Measurements from ENCODE around the gene MYO10. TPM values are rescaled to one million over a fixed set of nuclear protein-coding genes. Genes with fewer than 3 reads are reported as not detected.

The MYO10 gene
- total RNA-seq, 2 experiments from 2014 or later: not detected

DNA sequence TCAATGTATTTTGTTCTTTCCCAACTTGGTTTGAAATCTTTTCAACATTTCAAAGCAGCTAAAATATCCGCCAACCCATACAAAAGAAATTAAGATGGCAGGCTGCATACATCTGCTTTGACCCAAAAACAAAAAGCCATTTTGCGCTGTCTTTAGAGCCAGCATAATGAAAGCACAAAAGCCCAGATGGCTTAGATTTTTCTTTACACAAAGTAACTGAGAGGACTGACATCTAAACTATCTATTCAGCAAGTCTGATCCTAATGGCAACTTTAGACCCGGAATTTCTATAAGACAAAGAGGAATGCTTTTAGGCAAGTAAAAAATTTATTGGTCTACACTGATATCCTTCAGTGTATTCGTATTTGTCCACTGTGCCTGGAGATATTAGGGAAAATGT lies 86.3 kb downstream of the MYO10 start:
- Mint-ChIP-seq H3K27me3 (peaks cover 3% of the 10 kb centered on the region), H3K4me3 (no peak overlapping the region), H3K4me1 (ENCODE audit: low read depth) (no peaks in the 10 kb centered on the region), H3K9me3 (no peaks in the 10 kb centered on the region), H3K27ac (no peak overlapping the region), H3K36me3 (ENCODE audit: low read depth) (no peaks in the 10 kb centered on the region)
- Histone ChIP-seq H3K9me3 (ENCODE audit: control insufficient read depth in 1 of 2, insufficient read depth in 1 of 2, low read length in 2 of 2) (no peaks in the 10 kb centered on the region), H3K4me1 (ENCODE audit: insufficient read depth, low read length) (no peaks in the 10 kb centered on the region), H3K36me3 (ENCODE audit: insufficient read depth, low read length) (no peaks in the 10 kb centered on the region), H3K4me3 (ENCODE audit: low read length) (no peak overlapping the region), H3K27me3 (ENCODE audit: control insufficient read depth in 1 of 2, insufficient read depth in 2 of 2, low read length in 2 of 2) (no peaks in the 10 kb centered on the region), H3K27ac (ENCODE audit: low read depth in 1 of 2, low read length in 2 of 2) (no peak overlapping the region)
- no peak for ATAC-seq (ENCODE audit: poor library complexity)
- POLR2A ChIA-PET: no interaction called here
- CTCF ChIA-PET: no interaction called here
- TF ChIP-seq, protein P1, sequence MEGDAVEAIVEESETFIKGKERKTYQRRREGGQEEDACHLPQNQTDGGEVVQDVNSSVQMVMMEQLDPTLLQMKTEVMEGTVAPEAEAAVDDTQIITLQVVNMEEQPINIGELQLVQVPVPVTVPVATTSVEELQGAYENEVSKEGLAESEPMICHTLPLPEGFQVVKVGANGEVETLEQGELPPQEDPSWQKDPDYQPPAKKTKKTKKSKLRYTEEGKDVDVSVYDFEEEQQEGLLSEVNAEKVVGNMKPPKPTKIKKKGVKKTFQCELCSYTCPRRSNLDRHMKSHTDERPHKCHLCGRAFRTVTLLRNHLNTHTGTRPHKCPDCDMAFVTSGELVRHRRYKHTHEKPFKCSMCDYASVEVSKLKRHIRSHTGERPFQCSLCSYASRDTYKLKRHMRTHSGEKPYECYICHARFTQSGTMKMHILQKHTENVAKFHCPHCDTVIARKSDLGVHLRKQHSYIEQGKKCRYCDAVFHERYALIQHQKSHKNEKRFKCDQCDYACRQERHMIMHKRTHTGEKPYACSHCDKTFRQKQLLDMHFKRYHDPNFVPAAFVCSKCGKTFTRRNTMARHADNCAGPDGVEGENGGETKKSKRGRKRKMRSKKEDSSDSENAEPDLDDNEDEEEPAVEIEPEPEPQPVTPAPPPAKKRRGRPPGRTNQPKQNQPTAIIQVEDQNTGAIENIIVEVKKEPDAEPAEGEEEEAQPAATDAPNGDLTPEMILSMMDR (IDR thresholded peaks at IDR 0.05): no peak
- no peak for DNase-seq
- intact Hi-C loops (cut with DNase I, micrococcal nuclease): no loop called here

DNA sequence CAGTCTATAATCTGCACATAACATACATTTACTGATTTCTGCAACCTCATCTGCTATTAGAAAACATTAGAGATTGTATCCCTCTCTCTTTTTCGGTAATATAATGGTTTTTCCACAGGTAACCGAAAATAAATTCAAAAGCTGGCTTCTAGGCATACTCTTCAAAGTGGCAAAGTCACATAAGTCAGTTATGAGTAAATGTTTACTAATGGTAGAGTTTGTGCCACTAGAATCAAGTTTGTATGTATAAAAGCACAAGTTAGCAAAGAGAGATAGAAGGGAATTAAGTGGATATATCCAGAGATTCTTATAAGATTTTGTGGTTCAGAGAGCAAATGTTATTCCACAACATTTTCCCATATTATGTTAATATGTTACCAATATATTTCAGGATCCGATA lies 86.9 kb downstream of the MYO10 start:
- Histone ChIP-seq H3K4me3 (ENCODE audit: low read length) (no peak overlapping the region), H3K27ac (ENCODE audit: low read depth in 1 of 2, low read length in 2 of 2) (no peak overlapping the region), H3K4me1 (ENCODE audit: insufficient read depth, low read length) (no peaks in the 10 kb centered on the region), H3K36me3 (ENCODE audit: insufficient read depth, low read length) (no peaks in the 10 kb centered on the region), H3K9me3 (ENCODE audit: control insufficient read depth in 1 of 2, insufficient read depth in 1 of 2, low read length in 2 of 2) (no peaks in the 10 kb centered on the region), H3K27me3 (ENCODE audit: control insufficient read depth in 1 of 2, insufficient read depth in 2 of 2, low read length in 2 of 2) (no peaks in the 10 kb centered on the region)
- no peak for DNase-seq
- intact Hi-C loops (cut with DNase I, micrococcal nuclease): no loop called here
- ChIA-PET POLR2A (no interaction called here), CTCF (no interaction called here)
- TF ChIP-seq, protein P1 (IDR thresholded peaks at IDR 0.05): no peak
- Mint-ChIP-seq H3K27ac (no peak overlapping the region), H3K27me3 (peaks cover 3% of the 10 kb centered on the region), H3K9me3 (no peaks in the 10 kb centered on the region), H3K36me3 (ENCODE audit: low read depth) (no peaks in the 10 kb centered on the region), H3K4me1 (ENCODE audit: low read depth) (no peaks in the 10 kb centered on the region), H3K4me3 (no peak overlapping the region)
- ATAC-seq (ENCODE audit: poor library complexity): no peak

DNA sequence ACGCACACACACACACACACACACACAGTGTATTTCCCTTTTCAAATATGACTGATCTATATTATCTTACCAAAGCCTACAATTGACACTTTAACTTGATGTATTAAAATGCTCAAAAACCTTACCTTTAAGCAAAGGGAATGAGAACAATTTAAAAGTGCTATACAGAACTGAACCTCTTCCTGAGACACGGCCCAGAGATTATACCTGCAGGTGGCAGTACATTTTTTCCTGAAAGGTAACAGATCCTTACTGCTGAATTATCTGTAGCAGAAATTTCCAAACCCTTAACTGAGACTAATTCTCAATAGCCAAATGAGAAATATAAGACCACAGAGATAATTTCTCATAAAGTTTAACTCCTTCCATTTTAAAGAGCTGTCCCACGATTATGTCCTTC lies 91.1 kb downstream of the MYO10 start:
- TF ChIP-seq, protein P1 (IDR thresholded peaks at IDR 0.05): no peak
- H3K4me3 ChIP-seq (ENCODE audit: low read length): no peak overlapping the region
- Mint-ChIP-seq H3K9me3 (no peaks in the 10 kb centered on the region), H3K27me3 (peaks cover 20% of the 10 kb centered on the region), H3K27ac (no peak overlapping the region), H3K4me3 (no peak overlapping the region), H3K4me1 (ENCODE audit: low read depth) (no peaks in the 10 kb centered on the region), H3K36me3 (ENCODE audit: low read depth) (no peaks in the 10 kb centered on the region)
- DNase-seq: no peak
- ChIA-PET CTCF (no interaction called here), POLR2A (no interaction called here)
- no peak for ATAC-seq (ENCODE audit: poor library complexity)
- no peaks in the 10 kb centered on the region for H3K4me1 ChIP-seq (ENCODE audit: insufficient read depth, low read length)
- H3K27ac ChIP-seq (ENCODE audit: low read depth in 1 of 2, low read length in 2 of 2): no peak overlapping the region
- intact Hi-C loops (cut with DNase I, micrococcal nuclease): no loop called here
- H3K9me3 ChIP-seq (ENCODE audit: control insufficient read depth in 1 of 2, insufficient read depth in 1 of 2, low read length in 2 of 2): peaks cover 0 to 4% of the 10 kb centered on the region in 2 experiments
- H3K36me3 ChIP-seq (ENCODE audit: insufficient read depth, low read length): no peaks in the 10 kb centered on the region
- H3K27me3 ChIP-seq (ENCODE audit: control insufficient read depth in 1 of 2, insufficient read depth in 2 of 2, low read length in 2 of 2): peaks cover 0 to 7% of the 10 kb centered on the region in 2 experiments

Data from CD4-positive, alpha-beta T cell (primary cell).